GM18498 (cell line): ENCODE measurements around the gene CYSTM1.

ENCODE experiments used
- ATAC-seq: cut with Tn5 transposase; IDR thresholded peaks from one replicate; pipeline ENCODE4 v1.9.1; 2021; ENCODE audit warnings: mild to moderate bottlenecking, moderate library complexity; ENCODE audit not compliant: unreplicated experiment

CYSTM1 gene

DNA sequence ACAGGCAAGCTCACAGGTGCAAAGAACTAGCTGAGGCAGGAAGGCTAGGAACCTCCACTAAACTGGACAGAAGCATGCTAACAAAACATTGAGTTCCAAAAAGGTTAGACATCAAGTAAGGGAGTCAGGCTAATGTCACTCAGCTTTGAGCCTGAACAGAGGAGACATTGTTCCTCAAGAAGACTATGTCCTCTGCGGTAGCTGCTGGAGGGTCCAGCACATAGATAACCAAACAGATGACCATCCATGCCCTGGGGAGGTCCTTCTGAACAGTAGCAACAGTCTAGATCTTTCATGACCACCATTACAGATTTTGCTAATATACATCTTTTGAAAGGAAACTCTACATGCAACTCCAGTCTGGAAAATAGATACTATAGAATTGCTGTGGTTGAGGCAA lies 57.7 kb downstream of the CYSTM1 start:
- no peak for ATAC-seq

DNA sequence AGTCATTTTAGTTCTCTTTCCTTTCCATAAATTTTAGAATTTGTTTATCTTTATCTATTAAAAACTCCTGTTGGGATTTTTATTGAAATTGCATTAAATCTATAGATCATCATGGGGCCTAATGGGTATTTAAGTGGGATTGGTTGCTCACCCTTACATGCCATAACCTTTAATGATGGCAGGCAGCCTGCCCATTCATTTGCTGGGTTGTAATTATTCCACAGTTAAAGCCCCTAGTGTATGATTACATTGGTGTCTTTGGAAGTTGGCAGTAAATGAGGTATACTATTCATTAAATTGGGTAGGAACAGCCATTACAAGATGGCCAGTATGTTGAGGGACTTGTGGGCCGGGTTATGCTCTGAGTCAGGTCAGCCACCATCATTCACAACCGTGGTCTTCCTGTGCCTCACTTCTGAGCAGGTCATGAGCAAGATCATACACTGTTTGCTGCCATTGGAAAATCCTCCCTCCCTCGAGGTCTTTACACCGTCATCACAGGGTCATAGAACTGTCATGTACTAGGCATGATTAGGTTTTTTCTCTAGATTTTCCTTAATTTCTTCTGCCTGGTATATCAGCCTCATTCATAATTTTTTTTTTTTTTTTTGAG lies 59.5 kb downstream of the CYSTM1 start:
- ATAC-seq, result no peak

DNA sequence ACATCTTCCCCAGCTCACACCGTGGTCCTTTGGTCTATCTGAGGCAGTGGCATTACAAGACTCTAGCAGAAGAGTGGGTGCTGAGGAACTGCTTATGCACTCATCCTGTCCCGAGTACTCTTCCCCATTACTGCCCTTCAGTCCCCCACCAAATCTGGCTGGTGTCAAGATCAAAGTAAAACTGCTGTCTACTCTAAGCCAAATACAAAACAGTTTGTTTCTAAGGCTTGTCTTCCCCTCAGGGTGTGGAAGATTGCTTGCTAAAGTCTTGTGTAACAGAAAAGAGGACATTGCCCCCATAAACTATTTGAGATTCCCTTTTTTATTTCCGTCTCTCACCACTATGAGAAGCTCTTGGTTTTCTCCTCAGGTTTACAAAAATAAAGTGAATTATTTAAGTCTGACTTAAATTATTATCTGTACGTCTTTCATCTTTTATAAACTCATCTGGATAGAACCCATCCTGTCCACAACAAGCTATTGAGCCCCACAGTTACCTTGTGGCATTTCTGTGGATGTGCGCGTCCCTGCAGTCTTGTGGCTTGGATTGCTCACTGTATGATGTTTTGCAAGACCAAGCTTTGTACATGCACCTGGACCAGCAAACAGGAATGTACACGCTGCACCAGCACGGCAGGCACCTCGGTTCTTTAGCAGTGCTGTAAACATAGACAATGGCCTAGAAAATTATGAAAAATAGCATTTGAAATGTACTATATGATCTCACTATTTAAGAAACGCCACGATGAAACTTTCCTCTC lies 61.0 kb downstream of the CYSTM1 start:
- no peak for ATAC-seq

GRCh38 chr5:140236891-140237598 lies 62.1 kb downstream of the CYSTM1 start:
- no peak for ATAC-seq

DNA sequence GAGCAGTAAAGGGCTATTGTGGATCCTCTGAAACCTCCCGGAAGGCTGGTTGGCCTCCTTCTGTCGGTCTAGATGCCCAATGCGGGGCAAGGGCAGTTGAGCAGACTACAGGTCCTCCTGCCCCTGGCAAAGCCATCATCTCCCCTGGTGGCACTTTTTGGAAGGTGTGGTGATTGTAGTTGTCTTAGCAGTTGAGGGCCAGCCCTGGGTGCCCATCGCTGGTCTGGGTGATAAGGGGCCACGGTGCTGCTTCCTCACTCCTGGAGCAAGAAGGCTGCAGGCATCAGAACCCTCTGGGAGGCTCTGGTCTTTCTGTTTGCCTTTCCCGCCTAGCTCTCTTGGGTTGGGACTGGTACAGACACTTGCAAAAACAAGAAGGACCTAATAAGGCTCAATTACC lies 63.8 kb downstream of the CYSTM1 start:
- ATAC-seq, result no peak

DNA sequence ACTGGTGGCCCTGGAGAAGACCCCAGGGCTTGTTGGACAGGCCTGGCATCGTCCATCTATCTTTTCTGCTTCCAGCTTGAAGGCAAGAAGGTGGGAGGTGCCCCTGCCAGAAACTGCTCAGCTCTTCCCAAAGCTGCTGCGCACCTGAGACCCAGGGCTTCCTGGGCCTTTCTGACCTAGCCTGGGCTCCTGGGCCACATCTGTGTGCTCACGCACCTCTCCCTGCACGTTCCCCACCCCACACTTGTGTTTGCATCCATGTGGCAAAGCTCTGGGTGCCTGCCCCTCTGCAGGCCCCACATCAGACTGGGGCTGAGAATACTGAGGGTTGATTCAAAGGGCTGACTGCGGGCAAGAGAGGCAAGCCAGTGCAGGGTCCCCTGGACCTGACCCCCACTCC lies 64.5 kb downstream of the CYSTM1 start:
- ATAC-seq, result no peak

DNA sequence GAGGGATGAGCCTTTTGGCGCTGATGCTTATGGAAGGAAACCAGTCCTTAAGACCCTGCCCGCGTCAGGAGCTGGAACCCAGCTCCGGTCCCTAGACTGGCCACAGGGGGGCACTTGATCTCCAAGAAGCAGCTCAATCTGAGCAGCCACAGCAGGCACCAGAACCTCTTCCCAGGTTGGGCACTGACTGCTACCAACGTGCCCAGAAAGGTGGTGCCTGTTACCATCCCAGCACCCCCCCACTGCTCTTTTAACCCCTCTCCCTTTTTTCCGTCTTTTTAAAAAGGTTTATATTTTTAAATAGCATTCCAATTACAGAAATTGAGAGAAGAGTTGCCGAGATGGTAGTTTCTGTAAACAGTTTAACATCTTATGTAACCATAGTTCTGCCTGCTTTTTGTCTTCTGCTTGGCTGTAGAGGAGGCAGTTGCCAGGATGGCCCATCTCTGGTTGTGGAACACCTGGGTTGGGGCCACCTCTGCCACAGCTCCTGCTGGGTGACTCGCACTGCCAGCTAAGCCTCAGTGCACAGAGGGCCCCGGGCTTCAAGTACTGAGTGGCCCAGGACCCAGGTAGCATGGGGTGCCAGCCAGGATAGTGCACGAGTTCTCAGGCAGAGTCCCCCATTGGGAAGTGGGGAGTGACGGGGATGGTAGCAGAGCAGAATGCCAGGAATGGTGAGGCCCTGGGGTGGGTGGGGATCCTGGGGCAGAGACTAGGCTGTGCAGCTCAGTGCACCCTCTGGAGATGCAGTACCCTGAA lies 65.1 kb downstream of the CYSTM1 start:
- peak; percentile 67 for ATAC-seq

DNA sequence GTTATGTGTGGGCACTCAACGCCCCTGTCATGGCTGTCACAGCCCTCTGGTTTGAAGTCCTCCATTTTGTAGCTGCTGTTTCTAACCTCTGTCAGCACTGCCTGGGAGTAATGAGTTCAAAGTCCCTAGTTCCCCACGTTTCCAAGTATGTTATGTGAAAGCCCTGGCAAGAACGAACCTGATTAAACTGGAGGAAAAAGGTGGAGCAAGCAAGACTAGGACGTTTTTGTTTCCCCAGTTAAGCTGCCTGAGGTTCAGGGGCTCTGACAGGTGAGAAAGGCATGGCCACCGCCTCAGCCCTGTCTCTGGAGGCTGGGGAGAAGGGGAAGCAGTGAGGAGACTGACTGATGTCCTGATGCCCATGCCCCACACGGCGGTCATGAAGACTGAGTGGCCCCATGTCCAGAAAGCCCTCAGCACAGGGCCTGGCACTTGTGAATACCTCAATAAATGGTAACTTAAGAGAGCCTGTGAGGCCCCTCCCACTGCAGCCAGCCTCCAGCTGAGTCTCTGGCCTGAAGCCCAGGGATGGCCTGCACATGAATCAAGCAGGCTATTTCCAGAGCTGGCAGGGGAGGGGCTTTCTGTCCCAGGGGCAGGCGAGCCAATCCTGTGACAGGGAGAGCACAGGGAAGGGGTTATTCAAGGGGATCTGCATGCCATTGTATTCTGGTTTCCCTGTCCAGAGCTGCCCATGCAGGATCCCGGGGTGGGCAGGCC lies 66.2 kb downstream of the CYSTM1 start:
- no peak for ATAC-seq

DNA sequence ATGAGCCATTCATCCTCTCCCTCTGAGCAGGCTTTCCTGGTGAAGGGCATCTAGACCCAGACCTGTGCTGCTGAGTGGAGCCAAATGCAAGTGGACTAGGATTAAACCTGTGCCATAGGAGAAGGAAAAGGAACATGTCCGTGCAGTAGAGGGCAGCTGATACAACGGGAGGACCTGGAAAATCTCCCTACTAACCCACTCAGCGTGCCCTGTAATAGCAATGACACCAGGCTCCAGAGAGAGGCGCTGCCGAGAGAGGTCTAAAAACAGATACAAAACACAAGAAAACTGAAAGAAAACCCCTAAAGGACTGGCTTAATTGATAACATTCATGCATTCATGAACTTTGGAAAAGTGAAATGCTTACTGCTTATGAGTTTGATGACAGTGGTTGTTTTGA lies 67.1 kb downstream of the CYSTM1 start:
- ATAC-seq, result no peak

- no peak for ATAC-seq
Measured at GRCh38 chr5:140242890-140243585, 68.0 kb downstream of the CYSTM1 start.

- ATAC-seq, result no peak
Measured at GRCh38 chr5:140243706-140244250, 68.8 kb downstream of the CYSTM1 start.

DNA sequence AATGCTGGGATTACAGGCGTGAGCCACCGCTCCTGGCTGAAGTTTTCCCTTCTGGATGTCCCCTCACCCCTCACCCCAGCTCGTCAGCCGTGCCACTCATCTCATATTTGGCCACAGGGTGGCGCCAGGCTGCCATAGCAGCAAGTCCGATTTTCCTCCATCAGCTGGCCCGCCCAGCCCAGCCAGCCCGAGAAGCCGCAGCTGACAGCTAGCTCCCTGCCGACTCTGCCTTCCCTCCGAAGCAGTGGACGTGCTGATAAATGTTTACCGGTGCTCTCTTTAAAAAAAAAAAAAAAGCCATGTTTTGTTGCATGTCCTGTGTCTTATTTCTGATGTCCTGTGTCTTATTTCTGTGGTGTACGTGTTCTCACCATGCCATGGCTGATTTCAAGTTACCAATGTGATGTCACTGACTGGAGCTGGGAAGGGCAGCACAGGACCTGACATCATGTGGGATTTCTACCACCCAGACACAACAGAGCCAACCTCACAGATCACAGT lies 69.6 kb downstream of the CYSTM1 start:
- ATAC-seq, result no peak

DNA sequence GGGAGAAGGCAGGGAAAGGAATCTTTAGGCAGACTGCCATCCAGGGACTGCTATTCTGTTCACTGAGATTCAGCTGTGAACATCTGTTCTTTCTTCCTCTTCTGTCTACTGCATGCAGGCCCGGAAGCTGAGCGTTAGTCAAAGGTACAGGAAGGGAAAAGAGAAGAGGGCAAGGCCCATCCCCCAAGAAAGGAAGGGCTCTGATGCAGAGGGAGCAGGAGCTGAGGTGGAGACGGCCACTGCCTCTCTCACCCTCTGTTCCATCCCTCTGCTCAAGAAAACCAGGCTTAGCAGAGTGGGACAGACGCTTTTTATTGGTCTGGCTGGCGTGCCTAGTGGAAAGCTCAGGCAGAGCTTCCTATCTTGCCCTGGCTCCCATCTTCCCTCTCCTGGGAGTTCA lies 70.4 kb downstream of the CYSTM1 start:
- ATAC-seq, result no peak

DNA sequence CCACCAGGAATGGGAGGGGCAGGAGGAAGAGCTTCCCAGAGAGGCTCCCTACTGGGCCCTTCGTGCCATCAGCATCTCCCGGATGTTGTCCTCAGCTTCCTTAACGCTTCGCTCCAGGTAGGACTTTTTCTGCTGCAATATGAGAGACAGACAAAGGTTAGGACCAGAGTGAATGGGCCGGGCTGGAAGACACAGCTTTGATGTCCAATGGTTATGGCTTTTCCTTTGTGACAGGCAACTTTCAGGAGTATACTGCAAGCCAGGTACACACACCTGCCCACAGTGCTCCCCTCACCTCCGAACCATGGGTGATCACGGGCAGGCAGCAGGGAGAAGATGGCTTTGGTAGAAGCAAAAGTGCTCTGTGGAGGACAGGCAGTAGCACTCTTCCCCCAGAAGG lies 70.9 kb downstream of the CYSTM1 start:
- ATAC-seq, result no peak

DNA sequence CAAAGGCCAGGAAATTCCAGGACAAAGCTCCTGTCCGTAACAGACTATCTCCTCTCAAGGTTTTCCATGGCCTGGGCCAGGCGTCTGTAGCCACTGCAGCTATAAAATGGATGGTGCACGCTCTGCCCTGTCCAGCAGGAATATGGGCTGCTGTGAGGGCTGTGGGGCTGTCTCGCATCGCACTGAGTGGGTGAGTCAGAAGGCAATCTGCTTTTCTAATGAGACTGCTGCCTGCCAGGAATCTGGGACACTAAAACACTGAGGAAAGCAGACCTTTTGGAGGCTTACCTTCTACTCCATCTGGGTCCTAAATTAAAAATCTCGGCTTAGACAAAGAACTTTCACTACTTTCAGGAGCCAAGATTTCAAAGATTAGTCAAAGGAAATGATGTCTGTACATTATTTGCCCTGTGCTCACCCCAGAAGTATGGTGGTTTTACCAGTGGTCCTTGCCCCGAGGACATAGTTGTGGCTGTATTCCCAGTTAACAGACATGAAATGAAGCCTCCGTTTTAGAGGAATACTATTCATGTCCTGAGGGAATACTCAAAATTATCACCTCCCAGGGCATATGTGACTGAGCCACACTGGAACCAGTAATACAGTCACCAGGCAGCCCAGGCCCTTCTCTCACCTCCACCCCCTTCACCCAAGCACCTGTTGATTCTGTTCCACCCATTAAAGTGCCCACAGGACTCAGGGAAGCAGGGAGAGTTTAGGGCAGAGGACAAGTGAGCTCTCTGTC lies 71.6 kb downstream of the CYSTM1 start:
- no peak for ATAC-seq

DNA sequence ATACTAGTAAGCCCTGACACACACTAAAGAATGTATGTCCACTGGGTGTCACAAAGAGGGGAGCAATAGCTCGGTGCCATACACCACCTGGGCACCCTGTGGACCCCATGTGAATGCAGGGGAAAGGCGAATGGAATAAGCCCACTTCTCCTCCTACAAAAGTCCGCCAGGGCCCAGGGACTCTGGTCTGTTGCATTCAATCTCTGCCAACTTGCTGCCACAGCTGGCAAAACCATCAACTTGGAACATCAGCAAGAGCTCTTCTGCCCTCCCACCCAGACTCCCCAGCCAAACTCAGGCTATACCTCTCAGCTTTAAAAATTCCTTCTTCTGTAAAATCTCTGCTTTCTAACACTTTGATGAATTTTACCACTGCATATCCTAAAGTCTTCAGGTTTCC lies 73.4 kb downstream of the CYSTM1 start:
- ATAC-seq, result no peak

DNA sequence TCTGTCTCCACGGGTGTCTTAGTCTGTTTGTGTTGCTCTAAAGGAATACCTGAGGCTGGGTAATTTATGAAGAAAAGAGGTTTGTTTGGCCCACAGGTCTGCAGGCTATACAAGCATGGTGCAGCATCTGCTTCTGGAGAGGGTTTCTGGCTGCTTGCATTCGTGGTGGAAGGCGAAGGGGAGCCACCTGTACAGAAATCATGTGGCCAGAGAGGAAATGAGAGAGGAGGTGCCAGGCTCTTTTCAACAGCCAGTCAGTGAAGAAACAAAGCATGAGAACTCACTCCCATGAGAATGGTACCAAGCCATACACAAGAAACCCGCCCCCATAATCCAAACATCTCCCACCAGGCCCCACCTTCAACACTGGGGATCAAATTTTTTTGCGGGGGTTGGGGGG lies 74.5 kb downstream of the CYSTM1 start:
- ATAC-seq, result no peak

- no peak for ATAC-seq
Measured at GRCh38 chr5:140250386-140250785, 75.4 kb downstream of the CYSTM1 start.

- ATAC-seq, result peak; percentile 81
Measured at GRCh38 chr5:140251527-140251973, 76.6 kb downstream of the CYSTM1 start.
